Glomerular visceral epithelial cell (primary cell): ENCODE measurements around the gene MYL4.
"Not testable (repeated sequence)": the region's sequence is repeated elsewhere in the genome, so short reads cannot be mapped to it uniquely, and the experiment has no call there.

Experiments
- DNase-seq: peaks from one replicate; pipeline ENCODE4 v3.0.0-alpha.2; 2016; ENCODE audit errors: extremely low spot score

The MYL4 gene

DNA sequence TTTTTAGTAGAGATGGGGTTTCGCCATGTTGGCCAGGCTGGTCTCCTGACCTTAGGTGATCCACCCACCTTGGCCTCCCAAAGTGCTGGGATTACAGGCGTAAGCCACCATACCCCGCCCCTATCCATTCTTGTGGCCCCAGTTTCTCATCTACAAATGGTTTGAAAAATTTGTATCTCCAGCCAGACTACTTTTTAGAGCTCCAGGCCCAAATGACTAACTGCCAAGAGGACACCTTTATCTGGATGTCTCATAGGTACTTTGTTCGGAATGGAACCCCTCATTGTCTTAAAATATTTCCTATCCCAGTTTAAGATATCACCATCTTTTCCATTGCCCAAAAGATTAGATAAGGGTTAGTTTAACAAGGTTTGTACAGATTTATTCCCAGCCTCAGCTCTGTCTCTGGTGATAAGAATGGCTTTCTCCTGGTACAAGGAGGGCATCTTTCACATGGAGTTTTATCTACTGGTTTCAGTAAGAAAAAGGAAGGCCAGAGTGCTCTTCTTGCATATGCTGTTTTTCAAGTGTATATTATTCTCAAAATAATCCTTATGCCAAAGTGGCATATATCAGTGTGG, 15.1 kb upstream of the MYL4 start:
- DNase-seq = no peak

DNA sequence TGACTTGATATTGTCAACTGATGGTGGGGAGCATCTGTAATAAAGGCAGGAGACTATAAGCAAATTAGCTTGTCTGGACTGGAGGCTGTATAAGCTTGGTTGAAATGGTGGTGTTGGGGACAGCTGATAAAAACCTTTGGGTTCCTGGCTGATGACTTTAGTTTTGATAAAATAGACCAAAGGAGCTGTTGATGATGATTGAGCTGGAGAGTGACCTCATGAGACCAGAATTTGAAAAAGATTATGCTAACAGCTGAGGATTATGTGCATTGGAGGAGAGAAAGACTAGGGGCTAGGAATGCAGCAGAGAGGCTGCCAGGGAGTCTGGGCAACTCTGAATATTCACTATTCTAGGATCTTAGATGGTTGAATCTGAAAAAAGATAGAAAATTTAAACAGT, 11.3 kb upstream of the MYL4 start:
- DNase-seq = no peak

GRCh38 chr17:47199627-47200324, 9.4 kb upstream of the MYL4 start:
- DNase-seq = no peak

DNA sequence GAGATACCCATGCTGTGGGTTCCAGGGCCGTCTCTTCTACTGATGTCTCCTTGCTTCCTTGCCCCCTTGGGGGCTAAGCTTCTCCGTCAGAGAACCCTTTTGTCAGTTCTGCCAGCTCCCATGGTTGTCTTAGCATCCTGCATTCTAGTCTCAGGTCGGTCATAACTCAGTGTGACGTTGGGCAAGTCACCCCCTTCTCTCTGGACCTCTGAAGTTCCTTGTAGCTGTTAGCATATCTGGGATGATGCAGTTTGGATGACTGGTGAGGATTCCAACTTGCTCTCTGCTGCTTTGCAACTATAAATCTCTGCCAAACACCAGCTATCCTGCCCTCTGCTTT, 8.9 kb upstream of the MYL4 start:
- DNase-seq = no peak

DNA sequence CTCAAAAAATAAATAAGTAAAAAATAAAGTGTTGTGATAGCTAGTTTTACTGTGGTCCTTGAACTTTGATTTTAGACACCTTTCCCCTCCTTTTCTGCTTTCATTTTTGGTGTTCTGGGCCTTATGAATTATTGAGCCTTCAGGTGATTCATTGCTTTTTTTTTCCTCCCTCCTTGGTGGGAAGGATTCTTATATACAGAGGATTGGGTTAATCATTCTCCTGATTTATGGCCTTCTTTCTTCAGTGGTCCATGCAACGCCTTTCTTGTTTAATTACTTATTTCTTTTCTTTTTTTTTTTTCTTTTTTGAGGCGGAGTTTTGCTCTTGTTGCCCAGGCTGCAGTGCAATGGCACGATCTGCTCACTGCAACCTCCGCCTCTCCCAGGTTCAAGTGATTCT, 8.0 kb upstream of the MYL4 start:
- peak; percentile 71 for DNase-seq

GRCh38 chr17:47203984-47204721, 5.0 kb upstream of the MYL4 start:
- peak; percentile 59 for DNase-seq

DNA sequence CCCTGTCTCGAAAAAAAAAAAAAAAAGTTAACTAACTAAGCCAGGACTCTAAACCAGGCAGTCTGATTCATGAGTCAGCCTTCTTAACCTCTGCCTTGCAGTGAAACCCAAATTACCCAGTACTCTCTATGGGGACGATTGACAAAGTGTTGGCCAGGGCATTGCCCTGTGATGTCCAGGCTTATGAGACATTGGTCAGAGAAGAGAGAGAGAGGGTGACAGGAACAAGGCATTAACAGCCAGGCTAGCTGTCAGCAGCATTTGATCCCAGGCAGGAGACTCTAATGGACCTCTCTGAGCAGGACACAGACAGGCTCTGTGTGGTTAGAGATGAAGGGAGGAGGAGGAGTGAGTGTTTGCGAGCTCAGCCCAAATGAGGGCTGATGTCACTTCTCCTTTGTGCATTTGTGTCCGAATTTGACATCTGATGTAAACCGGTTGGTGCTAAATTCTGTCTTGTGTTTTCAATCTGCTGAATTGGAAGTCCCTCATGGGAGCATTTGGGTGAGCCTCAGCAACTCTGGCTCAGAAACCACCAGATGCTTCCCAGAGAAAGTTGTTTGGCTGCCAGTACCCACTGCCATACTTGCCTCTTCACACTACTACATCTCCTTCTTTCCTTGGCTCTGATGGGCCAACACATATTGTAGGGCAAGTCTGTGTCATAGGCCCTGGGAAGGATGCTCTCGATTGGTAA, 4.3 kb upstream of the MYL4 start:
- DNase-seq = peak; percentile 61

GRCh38 chr17:47205419-47205963, 3.7 kb upstream of the MYL4 start:
- DNase-seq = peak; percentile 96

DNA sequence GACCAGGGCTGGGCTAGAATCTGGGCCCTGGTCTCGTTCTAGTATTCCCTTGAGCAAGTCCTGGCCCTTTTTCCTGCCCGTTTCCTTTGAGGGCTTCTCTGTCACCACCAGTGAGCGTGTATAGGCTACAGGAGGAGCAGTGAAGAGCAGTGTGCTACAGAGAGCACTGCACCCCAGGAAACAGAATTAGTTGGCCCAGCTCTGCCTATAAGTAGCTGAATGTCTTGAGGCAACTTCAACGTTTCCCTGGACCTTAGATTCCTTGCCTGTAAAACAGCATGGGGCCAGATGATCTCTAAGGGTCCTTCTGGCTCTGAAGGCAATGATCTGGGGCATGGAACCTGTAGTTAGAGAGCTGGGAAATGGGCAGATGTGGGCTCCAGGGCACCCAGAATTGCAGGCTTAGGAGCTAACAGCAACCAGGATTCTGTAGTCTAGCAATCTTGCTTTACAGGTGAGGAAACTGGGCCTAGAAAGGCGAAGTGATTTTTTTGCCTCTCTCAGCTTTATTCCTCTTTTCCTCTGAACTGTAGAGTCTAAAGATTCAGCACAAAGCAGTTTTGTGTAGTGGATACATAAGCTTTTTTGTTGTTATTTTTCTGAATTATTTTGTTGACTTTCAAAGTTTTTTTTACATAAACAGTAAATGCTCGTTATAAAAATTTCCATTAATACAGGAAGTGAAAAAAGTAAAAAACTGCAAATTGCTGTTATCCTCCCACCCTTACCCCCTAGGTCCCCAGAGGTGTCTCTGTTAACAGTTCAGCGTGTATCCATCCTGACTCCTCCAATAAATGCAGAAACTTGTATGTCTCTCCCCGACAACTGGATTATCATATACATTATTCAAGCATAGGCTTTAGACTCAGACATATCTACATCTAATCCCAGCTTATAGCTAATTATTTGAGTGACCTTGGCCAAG, 1.7 kb upstream of the MYL4 start:
- DNase-seq = no peak

DNA sequence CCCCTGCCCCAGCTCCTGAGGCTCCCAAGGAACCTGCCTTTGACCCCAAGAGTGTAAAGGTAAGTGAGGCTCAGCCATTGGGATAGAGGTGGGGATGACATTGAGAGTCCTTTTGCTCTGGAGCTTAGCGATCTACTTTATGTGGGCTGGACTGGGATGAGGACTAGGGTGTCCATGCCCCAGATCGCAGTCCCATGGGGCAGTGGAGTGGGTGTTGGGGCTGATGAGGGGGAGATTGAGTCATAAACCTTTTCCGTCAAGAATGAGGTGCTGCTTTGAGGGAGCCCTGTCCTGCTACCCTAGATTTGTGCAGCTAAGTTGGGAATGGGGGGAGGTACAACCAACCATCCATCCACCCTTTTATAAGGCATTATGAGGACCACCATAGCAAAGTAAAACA, 351 bp downstream of the MYL4 start:
- DNase-seq = no peak

DNA sequence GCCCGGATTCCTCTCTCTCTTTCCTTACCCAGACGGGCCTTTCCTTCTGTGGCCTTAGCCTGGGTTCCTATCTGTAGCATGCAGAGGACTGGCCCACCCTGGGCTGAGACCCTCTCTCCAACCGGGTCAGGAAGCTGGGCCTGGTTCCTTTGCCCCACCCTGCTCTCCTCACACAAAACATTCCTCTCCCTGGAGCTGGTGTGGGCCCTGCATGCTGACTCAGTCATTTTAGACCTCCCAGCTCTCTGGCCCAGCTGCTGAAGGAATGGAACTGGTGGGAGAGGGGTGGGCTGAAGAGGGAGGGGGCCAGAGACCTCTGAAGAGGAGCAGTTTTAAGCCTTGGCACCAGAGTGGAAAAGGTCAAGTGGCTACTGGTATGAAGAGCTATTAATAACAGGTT, 957 bp downstream of the MYL4 start:
- no peak for DNase-seq

- DNase-seq = no peak
Observed at GRCh38 chr17:47210779-47211178, 1.6 kb downstream of the MYL4 start.

DNA sequence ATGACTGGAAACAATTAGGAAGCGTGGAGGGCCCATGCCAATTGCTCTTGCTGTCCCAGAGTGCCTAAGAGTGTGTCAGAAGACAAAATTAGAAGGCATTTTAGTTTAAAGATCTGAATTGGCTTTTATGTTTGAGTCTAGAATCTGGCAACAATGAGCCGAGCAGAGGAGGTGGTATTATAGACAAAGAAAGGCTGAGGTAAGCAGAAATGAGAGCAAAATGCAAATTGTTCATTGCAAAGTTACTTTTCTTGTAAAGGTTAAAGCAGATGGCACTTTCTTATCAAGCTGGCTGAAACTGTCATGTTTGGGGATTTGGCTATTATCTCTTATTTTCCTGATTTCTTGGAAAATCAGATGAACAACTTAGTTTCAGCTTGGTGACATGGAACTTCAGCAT, 3.3 kb downstream of the MYL4 start:
- no peak for DNase-seq

DNA sequence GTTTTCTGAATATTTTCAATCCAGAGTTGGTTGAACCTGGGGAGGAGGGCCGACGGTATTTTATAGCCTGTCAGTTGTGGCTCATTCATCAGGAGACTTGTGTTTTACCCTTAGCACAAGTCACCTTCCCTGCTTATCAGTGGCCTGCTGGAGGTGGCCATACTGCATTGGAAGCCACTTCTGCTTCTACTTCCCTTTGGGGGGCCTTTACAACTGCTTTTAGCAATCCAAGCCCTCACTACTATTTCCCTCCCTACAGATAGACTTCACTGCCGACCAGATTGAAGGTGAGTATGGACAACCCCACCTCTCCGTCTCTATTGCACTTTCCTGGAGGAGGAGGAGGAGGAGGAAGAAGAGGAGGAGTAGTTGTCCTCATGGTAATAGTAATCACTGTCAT, 4.4 kb downstream of the MYL4 start:
- no peak for DNase-seq

- no peak for DNase-seq
Observed at GRCh38 chr17:47214931-47215330, 5.8 kb downstream of the MYL4 start.

- DNase-seq = not testable (repeated sequence)
Observed at GRCh38 chr17:47216821-47217220, 7.7 kb downstream of the MYL4 start.

- not testable (repeated sequence) for DNase-seq
Observed at GRCh38 chr17:47217279-47217678, 8.1 kb downstream of the MYL4 start.

GRCh38 chr17:47218896-47219430, 9.8 kb downstream of the MYL4 start:
- no peak for DNase-seq

DNA sequence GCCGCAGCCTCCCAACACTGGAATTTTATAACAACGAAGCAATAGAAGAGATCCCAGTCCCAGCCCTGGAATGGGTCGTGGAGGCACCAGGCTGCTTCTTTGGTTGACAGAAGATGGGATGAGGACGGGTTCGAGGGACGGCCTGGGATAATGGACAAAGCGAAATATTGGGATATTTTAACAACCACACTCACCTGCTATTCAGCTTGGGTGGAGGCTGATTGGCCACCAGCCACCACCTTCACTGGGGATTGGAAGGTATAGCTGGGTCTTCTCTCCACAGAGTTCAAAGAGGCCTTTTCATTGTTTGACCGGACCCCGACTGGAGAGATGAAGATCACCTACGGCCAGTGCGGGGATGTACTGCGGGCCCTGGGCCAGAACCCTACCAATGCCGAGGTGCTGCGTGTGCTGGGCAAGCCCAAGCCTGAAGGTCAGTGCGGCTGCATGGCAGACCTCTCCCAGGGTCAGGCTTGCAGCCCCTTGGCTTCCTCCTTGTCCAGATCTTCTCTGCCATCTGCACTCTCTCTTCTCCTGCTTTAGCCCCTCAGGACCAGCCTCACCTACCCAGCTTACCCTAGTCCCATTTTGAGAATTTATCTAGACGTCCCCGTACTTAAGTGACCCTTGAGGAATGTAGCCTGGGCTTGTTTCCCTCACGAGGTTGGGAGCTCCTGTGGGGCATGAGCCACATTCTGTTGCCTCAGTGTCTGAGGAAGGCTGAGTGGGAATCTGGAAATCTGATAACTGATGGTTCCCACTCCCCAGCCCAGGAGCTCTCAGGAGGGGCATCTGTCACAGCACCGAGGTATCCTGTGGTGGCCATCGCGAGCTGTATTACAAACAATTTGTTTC, 10.7 kb downstream of the MYL4 start:
- no peak for DNase-seq

DNA sequence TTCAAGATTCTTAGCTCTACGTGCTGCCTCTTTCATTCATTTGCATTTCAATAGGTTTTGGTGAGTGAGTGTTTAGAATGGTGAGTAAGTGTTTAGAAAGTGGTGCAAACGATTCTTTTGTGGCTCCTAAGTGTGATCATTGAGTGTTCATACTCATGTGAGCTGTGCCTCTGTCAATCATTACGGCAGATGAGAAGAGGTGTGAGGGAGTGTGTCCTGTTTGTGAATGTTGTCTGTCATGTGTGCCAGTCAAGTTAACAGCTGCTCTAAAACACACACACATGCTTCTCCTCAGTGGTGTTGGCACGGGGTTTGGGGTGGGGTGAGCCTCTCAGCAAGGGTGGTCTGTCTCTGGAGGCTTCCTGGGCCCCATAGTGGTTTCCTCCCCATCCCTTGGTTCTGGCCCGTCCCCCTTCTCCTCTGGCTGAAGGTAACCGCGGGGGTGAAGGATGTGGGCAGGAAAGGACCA, 11.4 kb downstream of the MYL4 start:
- DNase-seq = no peak
